Hypothalamus (tissue), 51 donors: ENCODE results near the gene CLK2.
"Not testable (repeated sequence)": the region's sequence is repeated elsewhere in the genome, so short reads cannot be mapped to it uniquely, and the experiment has no call there.

Experiments used
- DNase-seq, 51 donors: peaks; one replicate each; lab custom pipeline; 2025; lab: John Stamatoyannopoulos, UW

CLK2 gene

DNA sequence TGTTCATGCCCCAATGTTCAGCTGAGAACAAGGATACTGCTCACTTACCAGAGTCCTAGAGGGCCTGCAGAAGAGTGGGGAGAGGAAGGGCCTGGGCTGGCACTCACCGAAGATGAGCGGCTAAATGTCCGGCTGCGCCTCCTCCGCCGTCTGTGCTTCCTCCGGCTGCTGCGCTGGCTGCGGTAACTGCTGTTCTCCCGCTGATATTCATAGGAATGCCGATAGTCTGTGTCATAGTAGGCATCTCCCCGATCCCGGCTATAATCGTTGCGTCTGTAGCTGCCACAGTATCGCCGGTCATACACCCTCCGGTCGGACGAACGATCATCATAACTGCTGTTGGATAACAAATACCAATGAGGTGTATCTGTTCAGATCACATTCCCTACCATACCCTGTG is 3.9 kb downstream of the CLK2 start:
- no peak for DNase-seq

DNA sequence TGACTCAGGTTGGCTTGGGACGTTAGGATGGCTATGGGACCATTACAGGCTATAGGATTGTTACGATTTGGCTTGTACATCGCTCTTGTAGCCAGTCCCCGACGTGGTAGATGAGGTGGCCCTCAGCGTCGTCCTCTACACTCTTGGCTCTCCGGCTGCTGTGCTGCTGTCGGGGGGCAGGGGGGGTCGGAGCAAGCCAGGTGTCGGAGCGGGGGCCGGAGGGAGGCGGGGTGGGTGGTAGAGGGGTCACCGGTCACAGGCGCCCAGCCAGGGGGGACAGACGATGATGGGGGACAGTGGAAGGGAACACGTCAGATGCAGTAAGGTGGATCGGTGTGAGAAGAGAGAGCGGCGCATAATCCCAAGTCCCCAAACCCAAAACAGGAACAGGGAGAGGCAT is 4.7 kb downstream of the CLK2 start:
- DNase-seq = no peak

DNA sequence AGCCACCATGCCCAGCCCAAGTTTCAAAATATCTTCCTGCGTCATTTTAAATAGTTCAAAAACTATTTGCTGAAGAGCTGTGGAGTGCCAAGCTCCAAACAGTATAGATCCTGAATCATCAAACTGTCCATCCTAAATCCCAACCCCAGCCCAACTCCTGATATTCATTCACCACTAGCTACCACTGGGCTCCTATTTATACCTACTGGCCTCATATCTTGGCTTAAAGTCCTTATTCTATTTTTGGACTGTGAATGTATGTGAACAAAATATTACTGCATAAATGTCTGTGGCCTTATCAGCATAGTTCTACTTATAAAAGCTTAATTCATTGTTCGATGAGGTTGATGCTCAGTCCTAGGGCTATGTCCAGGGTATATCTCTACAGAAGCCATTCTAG is 5.9 kb downstream of the CLK2 start:
- no peak for DNase-seq

DNA sequence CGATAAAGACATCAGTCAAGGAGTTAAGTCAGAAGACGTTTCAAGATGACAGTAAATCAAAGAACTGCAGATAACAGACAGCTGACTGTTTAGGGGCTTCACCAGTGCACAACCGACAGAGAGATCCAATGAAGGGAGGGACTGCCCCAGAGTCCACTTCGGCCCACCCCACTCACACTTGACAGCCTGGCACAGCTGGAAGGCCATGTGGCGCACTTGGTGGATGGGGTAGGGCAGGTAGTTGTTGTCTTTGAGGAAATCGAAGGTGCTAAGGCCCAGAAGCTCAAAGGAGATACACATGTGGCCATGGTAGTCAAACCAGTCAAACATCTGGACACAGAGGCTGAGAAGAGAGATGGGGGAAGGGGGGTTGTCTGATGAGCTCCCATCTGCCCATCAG is 6.8 kb downstream of the CLK2 start:
- DNase-seq = no peak

DNA sequence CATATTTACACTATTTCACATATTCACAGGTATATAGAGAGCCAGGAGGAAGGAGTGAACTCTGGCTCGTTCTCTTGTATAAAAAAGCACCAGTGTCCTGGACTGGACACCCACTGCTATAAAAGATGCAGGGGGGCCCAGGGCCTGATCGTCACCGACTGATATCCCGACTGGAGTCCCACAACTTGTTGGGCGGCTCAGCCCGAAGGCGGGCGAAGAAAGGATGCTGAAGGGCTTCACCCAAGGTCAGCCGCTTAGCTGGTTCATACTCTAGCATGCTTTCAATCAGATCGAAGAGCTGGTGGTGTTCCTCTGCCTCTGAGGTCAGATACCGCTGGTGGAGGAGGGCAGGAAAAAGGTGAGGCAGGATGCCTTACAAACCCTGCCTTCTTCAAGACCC is 10.2 kb downstream of the CLK2 start:
- DNase-seq = no peak

DNA sequence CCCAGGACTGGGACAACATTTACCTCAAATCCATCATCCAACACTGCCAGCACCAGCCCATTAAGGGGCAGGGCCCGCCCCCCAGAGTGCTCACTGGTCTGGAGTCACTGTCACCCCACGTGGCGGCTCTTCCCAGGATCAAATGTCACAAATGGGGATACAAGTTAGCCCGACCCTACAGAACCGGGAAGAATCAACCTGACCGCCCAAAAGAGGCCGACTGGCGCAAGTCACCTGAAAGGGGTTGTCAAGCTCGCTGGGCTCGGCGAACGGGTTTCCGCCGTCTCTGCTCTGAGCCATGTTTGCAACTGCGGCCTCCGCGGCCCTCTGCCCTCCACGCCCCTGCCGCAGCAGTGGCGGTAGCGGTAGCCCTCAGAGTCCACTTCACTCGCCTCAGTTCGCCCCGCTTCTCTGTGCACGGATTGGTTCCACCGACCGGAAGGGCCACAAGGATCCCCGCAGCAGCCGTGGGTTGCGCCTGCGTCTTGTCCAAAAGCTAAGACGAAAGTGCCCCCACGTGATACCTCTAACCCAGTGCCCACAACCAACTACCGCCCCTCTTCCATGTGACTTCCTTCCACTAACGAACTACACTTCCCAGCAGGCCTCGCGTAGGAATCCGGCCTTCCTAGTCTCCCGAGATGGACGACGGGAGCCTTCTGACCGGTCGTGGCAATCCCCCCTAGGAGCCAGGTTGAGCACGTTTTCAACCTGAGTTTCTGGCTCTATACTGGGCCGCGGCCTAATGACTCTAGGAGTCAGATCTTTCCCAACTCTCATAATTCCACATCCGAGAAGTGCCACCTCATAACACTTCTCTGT is 11.2 kb downstream of the CLK2 start, which contains the start of gene SCAMP3:
Gene SCAMP3 (minus strand): TSS at position 509 of the 822 bp plus-strand sequence. CDS start 209 bp downstream, at position 300.
- DNase-seq = peak; percentile 51 to 98 (median 95)

DNA sequence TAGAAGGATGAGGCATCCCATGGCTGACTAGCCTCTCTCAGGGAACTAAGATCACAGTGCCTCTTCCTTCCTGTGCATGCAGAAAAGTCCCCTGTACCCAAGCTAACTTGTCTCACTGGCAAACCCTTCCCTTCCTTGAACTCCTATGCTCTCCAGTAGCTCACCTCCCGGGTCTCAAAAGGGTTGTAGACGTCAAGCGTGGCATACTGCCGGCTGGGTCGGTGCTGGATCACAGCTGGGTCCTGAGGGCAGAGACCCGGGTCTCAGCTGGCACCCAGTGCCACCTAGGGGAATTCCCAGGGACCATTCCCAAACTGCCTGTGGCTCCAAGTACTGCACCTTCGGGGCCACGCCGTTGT is 11.8 kb downstream of the CLK2 start:
- DNase-seq = no peak

DNA sequence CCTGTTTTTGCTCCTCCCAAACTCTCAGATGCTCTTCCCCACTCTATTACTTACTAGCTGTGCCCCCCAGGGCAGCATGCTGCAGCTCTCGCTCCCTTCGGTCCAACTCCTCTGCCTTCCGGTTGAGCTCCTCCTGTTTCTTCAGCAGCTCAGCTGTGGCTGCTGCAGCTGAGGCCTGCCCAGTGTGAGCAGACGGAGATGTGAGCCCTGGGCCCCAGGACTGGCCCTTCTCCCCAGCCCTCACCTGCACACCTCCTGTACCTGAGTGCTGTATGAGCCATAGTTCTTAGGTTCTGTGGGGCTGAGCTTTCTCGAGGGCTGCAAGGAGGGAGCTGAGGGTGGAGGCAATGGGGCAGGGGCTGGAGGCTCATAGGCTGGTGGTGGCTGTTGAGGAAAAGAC is 13.0 kb downstream of the CLK2 start:
- no peak for DNase-seq

DNA sequence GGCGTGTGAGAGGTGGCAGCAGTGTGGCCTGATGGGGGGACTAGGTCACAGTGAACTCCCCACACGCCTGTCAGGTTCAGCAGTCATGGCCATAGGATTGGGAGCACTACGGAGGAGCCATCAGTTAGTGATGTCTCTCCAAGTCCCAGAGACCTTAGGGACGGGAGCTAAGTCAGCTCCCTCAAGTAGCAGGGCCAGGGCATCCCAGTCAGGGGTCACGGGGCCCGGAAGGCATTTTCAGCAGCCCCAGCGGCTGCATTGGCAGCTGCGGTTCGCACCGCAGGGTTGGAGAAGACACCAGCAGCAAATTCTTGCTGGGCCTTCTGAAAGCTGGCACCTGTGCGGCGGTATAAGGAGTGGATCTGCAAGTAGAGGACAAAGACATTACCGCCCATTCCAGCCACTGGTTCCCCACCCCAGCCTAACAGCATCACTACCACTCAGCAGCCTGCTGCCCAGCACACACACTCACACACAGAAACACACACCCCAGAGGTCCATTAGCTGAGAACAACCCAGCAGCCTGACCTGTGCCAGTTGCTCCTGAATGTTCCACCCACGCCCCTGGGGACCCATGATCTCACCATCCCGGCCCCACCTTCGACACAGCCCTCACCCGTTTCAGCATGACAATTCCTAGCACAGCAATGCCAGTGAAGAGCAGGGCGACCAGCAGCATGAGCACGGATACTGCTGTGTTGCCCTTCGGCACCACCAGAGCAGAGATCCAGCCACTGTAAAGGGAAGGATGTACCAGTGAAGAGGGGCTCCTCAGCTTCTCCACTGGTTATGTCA is 17.0 kb downstream of the CLK2 start:
- DNase-seq = peak in 1 of 51 donors; percentile 25

DNA sequence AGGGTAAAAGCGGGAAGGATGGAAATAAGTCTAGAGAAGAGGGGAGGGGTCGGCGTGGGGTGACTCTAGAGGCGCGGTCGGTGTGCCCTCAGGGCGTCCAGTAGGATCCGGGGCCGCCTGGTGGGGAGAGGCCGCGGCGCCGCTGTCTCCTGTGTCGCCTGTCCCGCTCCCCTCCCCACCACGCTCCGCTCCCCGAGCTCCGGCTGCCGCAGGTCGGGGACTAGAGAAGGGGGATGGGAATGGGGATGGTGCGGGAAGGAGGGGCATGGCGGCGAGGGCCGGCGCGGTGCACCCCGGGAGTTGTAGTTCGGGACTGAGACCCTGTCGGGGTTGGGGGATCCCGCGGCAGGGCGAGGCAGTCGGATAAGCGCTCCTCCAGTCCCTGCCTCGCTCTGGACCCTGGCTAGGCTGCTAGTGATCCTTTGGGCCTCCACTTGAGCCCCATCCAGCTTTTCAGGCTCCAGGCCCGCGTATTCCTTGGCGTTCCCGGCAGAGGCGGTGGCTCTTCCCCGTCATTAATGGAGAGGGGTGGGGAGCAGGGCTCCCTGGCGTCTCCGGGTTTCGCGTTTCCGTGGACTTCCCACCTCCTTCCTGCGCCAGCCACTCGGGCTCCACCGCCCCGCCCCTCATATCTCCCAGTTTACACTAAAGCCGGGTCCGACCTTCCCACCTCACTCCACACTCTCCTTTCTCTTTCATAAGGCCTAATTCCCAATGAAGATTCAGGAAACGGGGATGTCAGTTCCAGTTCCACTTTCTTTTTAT is 17.9 kb downstream of the CLK2 start, which contains the start of gene ENTREP3:
Gene ENTREP3 (minus strand): TSS at position 241 of the 765 bp plus-strand sequence. CDS start 606 bp downstream, outside the sequence.
- DNase-seq = peak; percentile 26 to 93 (median 83)

DNA sequence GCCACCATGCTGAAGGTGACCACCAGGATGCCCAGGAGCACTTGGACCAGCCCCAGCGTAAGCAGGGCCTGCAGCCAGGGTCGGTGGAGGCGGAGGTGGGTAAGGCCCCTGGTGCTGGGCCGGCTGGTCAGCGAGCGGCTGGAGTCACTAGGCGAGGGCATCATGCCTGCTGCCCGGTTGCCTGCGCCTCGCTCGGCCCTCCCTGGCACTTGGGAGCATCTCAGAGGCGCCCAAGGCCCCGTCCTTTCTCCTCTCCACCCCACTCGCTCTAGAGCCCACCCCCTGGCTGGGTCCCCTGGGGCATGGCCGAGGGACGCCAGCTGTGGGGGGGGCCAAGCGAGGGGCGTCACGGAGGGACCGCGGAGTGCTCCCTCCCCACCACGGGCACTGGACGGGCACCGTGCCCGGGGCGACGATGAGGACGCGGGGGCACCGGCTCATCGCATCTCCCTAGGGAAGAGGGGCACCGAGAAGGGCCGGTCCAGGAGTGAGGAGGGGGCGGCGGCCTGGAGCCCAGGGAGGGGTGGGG is 18.5 kb downstream of the CLK2 start:
- DNase-seq = peak in 22 of 51 donors; percentile 27 to 71 (median 48)

DNA sequence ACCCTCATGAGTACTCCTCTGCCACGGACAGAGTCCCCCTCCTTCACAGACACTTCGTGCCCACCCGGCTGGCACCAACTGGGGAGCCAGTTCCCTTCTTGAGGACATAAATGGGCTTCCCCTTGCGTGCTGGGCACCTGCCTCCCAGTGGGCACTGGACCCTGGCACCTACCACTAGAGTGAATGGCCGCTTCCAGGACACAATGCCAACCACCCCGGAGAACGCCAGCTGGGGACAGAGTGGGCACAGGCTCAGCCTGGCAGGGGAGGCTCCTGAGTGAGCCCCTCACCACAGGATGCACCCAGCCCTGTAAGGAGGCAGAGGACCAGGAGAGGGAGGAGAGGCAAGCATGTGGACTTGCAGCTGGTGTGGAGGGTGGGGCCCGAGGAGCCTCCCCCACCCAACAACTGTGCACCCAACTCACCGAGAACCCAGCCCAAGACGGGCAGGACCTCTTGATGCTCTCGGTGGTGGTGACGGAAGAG is 19.0 kb downstream of the CLK2 start:
- peak in 7 of 51 donors; percentile 4 to 51 (median 22) for DNase-seq

DNA sequence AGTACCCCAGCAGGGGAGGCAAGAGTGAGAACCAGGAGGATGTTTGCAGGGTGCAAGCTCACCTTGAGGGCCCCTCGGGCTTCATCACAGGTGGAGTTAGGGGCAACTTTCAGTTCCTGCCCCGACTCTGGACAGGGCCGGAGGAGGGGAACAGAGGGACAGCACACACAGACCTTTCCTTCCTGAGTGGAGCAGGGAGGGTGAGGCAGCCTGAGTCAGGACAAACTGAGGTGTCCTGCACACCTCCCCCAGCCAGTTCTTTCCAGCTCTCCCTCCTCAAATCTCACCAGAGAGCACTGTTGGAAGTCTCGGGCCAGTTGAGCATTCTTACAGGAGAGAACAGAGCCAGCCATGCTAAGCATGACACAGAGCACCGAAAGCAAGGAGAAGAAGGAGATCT is 19.5 kb downstream of the CLK2 start:
- peak in 1 of 51 donors; percentile 32 for DNase-seq

DNA sequence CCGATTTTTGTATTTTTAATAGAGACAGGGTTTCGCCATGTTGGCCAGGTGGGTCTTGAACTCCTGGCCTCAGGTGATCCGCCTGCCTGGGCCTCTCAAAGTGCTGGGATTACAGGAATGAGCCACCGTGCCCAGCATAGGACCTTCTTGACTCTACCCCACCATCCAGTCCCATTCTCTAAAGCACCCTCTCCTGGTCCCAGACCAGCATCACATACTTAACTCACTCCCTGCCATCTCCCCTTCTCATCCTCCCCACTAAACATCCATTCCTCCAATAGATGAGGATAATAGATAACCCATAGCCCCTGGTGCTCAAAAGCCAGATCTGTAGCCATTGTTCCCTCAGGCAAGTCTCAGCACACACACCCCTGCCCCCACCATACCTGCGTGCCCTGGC is 20.1 kb downstream of the CLK2 start:
- DNase-seq = no peak

DNA sequence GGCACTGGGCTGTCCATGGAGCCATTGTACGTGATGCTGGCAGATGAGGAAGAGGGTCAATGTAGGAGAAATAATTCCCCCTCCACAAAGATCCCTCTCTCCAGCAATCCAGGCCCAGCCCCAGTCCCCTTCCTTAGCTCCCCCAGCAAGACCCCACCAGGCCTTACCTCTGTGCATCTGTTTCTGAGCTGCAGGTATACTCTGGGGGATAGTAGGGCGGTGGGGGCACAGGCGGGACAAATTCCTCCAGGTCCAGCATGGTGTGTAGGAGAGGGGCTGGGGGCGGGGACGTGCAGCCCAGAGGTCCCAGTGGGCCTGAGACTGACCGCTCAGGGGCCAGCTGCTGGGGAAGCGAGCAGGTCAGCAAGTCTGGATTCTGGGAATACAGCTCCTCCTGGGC is 21.7 kb downstream of the CLK2 start:
- no peak for DNase-seq

DNA sequence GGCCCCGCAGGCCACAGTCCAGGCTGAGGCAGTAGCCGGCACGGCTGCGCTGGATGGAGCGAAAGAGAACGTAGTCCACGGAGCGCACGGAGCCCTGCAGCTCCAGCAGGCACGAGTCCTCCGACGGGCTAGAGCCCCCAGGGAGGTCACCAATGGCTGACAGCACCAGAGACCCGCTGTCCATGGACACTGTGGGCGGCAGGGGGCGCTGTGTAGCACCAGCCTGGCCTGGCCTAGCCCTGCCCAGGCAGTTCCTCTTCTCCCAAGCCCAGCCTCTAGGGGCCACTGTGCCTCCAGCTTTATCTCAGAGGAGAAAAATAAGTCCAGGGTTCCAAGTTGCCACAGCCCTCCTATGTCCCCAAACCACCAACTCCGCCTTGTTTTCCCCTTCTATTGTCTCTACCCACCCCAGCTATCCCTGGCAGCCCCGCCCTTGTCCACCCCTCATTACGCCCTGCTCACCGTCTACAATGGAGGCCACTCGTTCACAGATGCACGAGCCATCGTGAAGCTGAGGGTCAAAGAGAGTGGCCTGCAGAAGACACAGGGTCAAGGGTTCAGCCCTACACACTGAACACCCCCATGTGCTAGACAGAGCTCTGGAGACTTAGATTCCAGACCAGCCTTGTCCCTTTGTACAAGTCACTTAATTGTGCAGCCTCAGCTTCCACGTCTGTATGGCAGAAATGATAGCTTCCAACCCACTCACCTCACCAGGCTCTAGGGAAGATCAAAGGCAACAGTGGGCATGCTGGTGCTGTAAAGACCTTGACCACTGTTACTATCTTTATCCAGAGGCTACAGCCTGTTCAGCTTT is 22.5 kb downstream of the CLK2 start:
- peak; percentile 30 to 93 (median 82) for DNase-seq

DNA sequence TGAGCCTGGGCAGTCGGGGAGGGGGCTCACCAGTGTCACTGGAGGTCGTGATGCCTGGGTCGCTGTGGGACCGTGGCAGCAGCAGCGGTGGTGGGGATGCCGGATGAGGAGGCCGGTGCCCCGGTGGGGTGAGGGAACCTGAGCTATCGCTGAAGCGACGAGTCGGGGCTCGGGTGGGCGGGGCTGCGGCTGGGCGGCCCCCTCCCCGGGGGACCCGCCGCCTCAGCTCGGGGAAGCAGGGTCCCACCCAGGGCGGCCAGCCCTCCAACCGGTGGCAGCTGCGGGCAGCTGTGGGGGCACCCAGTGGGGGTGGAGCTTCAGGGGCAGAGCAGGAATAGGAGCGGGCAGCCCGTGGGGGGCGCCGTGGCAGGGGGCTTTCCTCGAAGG is 23.1 kb downstream of the CLK2 start:
- DNase-seq = no peak

DNA sequence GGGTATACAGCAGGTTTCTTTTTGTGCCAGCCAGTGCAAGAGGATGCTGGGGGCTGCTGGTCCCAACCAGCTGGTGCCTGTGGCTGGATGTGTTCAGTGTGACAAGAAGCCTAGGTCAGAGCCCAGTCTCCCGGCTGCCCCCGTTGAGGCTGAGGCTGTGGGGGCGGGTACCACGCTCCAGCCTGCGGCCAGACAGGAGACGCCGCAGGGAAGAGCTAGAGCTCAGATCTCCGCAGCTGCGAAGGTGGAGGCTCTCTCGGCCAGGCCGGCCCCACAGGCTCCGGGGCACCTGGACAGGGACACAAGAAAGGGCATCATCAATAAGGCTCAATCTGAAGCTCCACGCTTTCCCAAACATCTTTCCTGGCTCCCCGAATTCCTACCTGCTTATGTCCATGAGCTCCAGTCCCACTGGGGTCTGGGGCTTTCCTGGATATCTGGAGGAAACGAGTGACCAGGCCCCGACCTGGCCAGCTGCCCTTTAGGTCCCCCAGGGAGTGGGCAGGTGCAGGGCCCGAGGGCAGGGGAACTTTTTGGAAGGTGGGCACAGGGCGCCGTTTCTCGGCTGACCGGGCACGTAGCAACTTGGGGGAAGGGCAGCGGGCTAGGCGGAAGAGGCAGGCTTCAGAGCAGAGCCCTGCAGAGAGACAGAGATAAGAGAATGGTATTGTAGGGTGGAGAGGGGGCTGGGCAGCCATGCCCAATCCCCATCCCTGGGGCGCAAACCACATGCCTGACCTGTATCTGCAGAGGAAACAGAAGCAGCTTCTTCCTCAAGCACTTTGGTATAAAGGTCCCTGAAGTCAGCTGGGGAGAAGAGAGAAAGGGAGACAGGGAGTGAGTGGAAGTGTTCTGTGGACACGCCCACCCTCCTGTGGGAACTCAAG is 25.4 kb downstream of the CLK2 start:
- DNase-seq = no peak

DNA sequence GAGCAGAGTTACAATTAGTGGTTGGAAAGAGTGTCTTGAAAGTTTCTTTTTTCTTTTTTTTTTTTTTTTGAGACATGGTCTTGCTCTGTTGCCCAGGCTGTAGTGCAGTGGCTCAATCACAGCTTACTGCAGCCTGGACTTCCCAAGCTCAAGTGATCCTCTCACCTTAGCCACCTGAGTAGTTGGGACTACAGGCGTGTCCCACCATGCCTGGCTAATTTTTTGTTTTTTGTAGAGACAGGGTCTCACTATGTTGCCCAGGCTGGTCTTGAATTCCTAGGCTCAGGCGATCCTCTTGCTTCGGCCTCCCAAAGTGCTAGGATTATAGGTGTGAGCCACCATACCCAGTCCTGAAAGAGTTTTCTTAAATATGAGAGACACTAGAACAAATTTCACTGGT is 26.5 kb downstream of the CLK2 start:
- not testable (repeated sequence) for DNase-seq
